Adrenal gland (tissue), 12 donors: ENCODE data around the gene POLR3K. TPM values are rescaled to one million over a fixed set of nuclear protein-coding genes. Genes with fewer than 3 reads are reported as not detected.
"Not testable (repeated sequence)": the region's sequence is repeated elsewhere in the genome, so short reads cannot be mapped to it uniquely, and the experiment has no call there.

Experiments used
- DNase-seq, 7 donors: peaks; one replicate each; pipeline ENCODE4 v3.0.0-alpha.2; 2019 to 2020
- H3K27ac ChIP-seq, 5 donors: fragments of 200-600 bp; sonication (generic) in 4 of 5; 1 replicate in 3 of 5; 2 replicates in 2 of 5; pipeline versions ENCODE4 v1.5.1 to v1.8.0; 2016 to 2020; ENCODE audit warnings: mild to moderate bottlenecking in 1 of 5
- H3K27me3 ChIP-seq: fragments of 200-600 bp; 2 replicates; pipeline ENCODE4 v1.8.0; 2021
- H3K36me3 ChIP-seq, 2 donors: fragments of 200-600 bp; replicated peaks in 1 of 2; 1 replicate in 1 of 2; 2 replicates in 1 of 2; pipeline versions ENCODE4 v1.5.1 to v1.8.0; 2018 to 2022
- H3K4me1 ChIP-seq, 2 donors: fragments of 200-600 bp; replicated peaks in 1 of 2; 1 replicate in 1 of 2; 2 replicates in 1 of 2; pipeline versions ENCODE4 v1.5.1 to v1.8.0; 2018 to 2021
- H3K4me3 ChIP-seq, 4 donors: fragments of 200-600 bp; sonication (generic) in 3 of 4; one replicate each; pipeline ENCODE4 v1.5.1; 2016 to 2018
- H3K9me3 ChIP-seq, 3 donors: fragments of 200-600 bp; sonication (generic) in 1 of 3; replicated peaks in 1 of 3; 1 replicate in 2 of 3; 2 replicates in 1 of 3; pipeline versions ENCODE4 v1.5.1 to v1.8.0; 2016 to 2021
- POLR2A ChIP-seq, 2 donors: fragments of 450-650 bp; IDR thresholded peaks; one replicate each; pipeline ENCODE4 v1.6.1; 2017; ENCODE audit warnings: antibody characterized with exemption in 2 of 2, mild to moderate bottlenecking in 2 of 2, moderate library complexity in 1 of 2
- WGBS, 4 donors: extraction: QIAGEN DNeasy Blood & Tissue Kit in 2 of 4; methylation state at CpG; one replicate each; pipeline versions ENCODE4 v1.1.5 to v1.1.7; 2013 to 2017; 5-methylcytosine and 5-hydroxymethylcytosine counted together
- intact Hi-C, 2 donors: fragments of 100-400 bp; cut with DNase I; formaldehyde crosslinking; loops; one replicate each; pipeline versions ENCODE4 v1.14.1 to v1.15.0; 2022 to 2023
- polyA plus RNA-seq, 3 donors: library from polyadenylated mRNA; stranded (reverse); fragments of 200-250 nt in 2 of 3; fragments of 350-450 nt in 1 of 3; fragmentation: Illumina TruSeq in 1 of 3; extraction: RNeasy Lipid Tissue Mini Kit (QIAGEN cat#74804) in 1 of 3; gene quantifications; one replicate each; pipeline ENCODE4 v1.2.3, GENCODE V29; 2013 to 2014
- total RNA-seq, 9 donors: library from RNA; depleted of rRNA in 4 of 9; stranded (reverse); fragments of >200 nt in 4 of 9; fragments of 120-200 nt in 1 of 9; fragmentation: NEBNext Ultra II Directional in 1 of 9; extraction: Animal tissue kit (Norgen Biotek cat#: 25700) in 1 of 9; gene quantifications; one replicate each; pipeline versions ENCODE4 v1.1.0 to v1.2.4, GENCODE V29; 2013 to 2023
- TF ChIP-seq, protein P1 (sequence below), 6 experiments: fragments of 450-650 bp in 4 of 6; fragments of 200-600 bp in 2 of 6; sonication (generic) in 1 of 6; IDR thresholded peaks; 1 replicate in 5 of 6; 2 replicates in 1 of 6; pipeline versions ENCODE4 v1.5.1 to v1.8.0; 2016 to 2021; ENCODE audit warnings: antibody characterized with exemption in 6 of 6, mild to moderate bottlenecking in 2 of 6, moderate library complexity in 1 of 6
- donor health status: healthy with polysubstance abuse.
- donor health status: Bipolar disorder and iron deficiency.
- donor health status: DM: yes; HTN: yes; CAD: no.
- donor health status: DM: no; HTN: no; CAD: no.
- donor health status: DM: no; HTN: no; CAD: no.
- donor health status: DM: yes; HTN: yes; CAD: no.

The POLR3K gene
- total and polyA plus RNA-seq, 12 donors = 3.6 to 21.4 (median 8.6) TPM

DNA sequence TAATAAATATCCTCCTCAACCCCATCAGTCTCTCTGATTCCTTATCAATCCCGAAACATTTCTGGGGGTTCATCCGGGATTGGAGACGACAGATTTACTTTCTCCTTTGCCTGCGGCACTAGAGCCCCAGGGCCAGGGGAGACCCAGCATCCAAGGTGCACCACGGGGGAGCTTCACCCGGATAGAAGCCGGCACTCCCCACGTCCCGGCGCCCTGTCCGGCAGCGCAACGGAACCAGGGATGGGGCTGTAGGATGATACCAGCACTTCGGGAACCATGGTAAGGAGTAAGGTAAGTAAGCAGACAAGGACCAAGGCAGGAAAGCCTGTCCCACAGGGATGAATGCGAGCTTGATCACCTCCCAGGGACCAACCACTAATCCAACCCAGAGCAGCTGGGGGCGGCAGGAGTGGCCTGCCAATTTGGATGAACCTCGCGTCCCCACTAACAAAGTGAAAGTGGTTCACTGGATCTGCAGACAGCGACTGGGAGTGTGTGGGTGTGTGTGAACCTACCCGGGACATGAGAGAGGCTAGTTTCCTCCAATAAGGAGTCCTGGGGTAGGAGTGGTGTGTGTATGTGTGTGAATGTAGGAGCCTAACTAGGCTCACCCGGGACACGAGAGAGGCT is 11.9 kb downstream of the POLR3K start:
- Histone ChIP-seq H3K4me1 (no peaks in the 10 kb centered on the region), H3K27me3 (no peaks in the 10 kb centered on the region), H3K9me3 (no peaks in the 10 kb centered on the region), H3K27ac (no peak overlapping the region), H3K4me3 (no peak overlapping the region), H3K36me3 (peaks cover 0 to 15% of the 10 kb centered on the region in 2 donors)
- TF ChIP-seq POLR2A (IDR thresholded peaks at IDR 0.05) = no peak
- TF ChIP-seq, protein P1, sequence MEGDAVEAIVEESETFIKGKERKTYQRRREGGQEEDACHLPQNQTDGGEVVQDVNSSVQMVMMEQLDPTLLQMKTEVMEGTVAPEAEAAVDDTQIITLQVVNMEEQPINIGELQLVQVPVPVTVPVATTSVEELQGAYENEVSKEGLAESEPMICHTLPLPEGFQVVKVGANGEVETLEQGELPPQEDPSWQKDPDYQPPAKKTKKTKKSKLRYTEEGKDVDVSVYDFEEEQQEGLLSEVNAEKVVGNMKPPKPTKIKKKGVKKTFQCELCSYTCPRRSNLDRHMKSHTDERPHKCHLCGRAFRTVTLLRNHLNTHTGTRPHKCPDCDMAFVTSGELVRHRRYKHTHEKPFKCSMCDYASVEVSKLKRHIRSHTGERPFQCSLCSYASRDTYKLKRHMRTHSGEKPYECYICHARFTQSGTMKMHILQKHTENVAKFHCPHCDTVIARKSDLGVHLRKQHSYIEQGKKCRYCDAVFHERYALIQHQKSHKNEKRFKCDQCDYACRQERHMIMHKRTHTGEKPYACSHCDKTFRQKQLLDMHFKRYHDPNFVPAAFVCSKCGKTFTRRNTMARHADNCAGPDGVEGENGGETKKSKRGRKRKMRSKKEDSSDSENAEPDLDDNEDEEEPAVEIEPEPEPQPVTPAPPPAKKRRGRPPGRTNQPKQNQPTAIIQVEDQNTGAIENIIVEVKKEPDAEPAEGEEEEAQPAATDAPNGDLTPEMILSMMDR (IDR thresholded peaks at IDR 0.05) = no peak
- WGBS, 4 donors = 86 to 93% (median 90%) methylated on average over 19 to 22 of the region's 22 CpGs
- DNase-seq = no peak
- intact Hi-C loops = no loop called here

DNA sequence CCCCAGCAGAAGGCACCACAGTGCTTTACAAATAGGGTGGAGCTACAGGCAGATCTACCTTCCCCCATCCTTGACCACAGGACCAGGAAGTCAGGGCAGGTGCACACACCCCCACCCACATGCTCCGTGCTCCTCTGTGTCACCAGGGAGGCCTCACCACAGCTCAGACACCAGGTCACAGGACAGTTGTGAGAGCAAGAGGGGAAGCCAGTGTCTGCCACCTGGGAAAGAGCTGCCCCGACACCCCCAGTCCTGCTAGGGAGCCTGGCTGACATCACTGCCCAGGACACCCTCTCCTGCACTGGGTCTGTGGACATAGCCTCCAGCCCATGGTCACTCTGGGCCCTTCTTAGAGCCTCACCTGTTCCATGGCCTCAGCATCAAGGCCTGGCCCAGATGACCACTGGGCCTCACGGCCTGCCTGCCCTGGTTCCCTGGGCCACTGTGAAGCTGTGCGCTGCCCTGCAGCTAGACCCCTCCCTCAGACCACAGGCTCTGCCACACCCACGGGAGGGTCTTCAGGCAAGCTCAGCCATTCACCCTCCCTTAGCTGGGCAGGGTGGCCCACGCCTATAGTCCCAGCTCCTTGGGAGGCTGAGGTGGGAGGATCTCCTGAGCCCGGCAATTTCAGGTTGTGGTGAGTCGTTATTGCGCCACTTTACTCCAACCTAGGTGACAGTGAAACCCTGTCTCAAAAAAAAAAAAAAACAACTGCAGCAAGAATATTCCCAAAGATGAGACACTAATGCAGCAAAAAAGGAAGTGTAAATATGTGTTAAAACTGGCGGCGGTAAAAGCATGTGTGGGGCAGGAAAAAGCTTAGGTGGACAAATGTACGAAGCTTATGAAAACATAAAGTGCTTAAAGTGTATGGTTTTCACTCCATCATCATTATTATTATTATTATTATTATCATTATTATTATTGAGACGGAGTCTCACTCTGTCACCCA is 14.2 kb downstream of the POLR3K start:
- 78 to 88% (median 87%) methylated on average over 9 to 13 of the region's 13 CpGs for WGBS, 4 donors
- intact Hi-C loops = no loop called here
- no peaks in the 10 kb centered on the region for H3K27me3 ChIP-seq
- no peaks in the 10 kb centered on the region for H3K36me3 ChIP-seq
- no peak overlapping the region for H3K27ac ChIP-seq
- no peak overlapping the region for H3K4me3 ChIP-seq
- peak in 2 of 7 donors; percentile 2 to 42 for DNase-seq
- no peaks in the 10 kb centered on the region for H3K9me3 ChIP-seq
- no peak for TF ChIP-seq POLR2A (IDR thresholded peaks at IDR 0.05)
- TF ChIP-seq, protein P1 (IDR thresholded peaks at IDR 0.05) = no peak
- H3K4me1 ChIP-seq = no peaks in the 10 kb centered on the region

DNA sequence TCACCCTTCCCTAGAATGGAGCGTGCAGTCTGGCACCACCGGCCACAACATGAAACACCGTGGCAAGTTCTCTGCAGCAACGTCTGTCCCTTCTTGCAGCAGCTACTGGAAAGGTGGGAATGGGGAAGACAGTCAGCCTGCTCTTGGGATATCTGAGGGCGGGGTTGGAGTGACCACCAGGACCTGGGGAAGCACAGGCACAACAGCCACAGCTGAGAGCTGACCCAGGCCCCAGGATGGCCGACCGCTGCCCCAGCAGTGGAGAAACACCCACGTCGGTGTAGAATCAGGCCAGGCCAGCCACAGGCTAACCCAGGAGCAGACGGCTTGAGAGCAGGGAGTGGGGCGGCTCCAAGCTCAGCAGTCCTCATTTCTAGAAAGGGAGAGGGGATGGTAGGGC is 15.2 kb downstream of the POLR3K start:
- intact Hi-C loops, H3K4me3 ChIP-seq: not testable (repeated sequence)
- DNase-seq = peak in 1 of 7 donors; percentile 30

DNA sequence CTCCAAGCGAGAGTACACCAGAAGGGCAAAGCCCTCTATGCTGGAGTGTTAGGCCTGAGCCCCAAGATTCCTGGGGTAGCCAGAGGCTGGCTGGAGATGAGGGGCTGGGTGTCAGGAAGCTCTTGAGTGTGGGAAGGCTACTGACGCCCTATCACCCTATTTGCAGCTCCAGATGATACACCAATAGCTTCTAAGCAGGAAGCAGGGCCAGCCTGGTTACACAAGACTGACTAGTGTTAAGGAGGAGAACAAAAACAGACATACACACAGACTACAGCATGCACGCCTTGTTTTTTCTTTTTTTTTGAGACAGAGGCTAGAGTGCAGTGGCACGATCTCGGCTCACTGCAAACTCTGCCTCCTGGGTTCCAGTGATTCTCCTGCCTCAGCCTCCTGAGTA is 15.9 kb downstream of the POLR3K start:
- Histone ChIP-seq H3K4me1 (no peaks in the 10 kb centered on the region), H3K27me3 (no peaks in the 10 kb centered on the region), H3K4me3 (no peak overlapping the region), H3K27ac (no peak overlapping the region), H3K9me3 (no peaks in the 10 kb centered on the region), H3K36me3 (no peaks in the 10 kb centered on the region)
- WGBS, 4 donors = 89 to 97% (median 91%) methylated on average over 5 of the region's 5 CpGs
- intact Hi-C loops = no loop called here
- TF ChIP-seq, protein P1 (IDR thresholded peaks at IDR 0.05) = no peak
- no peak for TF ChIP-seq POLR2A (IDR thresholded peaks at IDR 0.05)
- peak in 1 of 7 donors; percentile 43 for DNase-seq

More for the DNA sequence above, 15.2 kb downstream of the POLR3K start:
- H3K9me3 ChIP-seq, H3K27me3 ChIP-seq, H3K27ac ChIP-seq, H3K36me3 ChIP-seq, H3K4me1 ChIP-seq: not testable (repeated sequence)
- 80 to 94% (median 93%) methylated on average over 8 to 11 of the region's 11 CpGs for WGBS, 4 donors
